Activated CD8-positive, alpha-beta T cell treated with anti-CD3 and anti-CD28 coated beads, Interleukin-2, amount 10 ng/mL, durations not matched to agents 7 days and 5 days (primary cell): Measurements from ENCODE around the gene TTC7B. TPM values are rescaled to one million over a fixed set of nuclear protein-coding genes. Genes with fewer than 3 reads are reported as not detected.

Experiments used
- ATAC-seq: fragments of 150-1000 bp; cut with Tn5 transposase; one replicate; pipeline ENCODE4 v1.10.0; 2021; ENCODE audit warnings: moderate library complexity
- CTCF ChIA-PET: fragments of 350-600 bp; sonication (Branson Sonifier 250); formaldehyde crosslinking; loops from one replicate; lab custom pipeline; 2021; ENCODE audit warnings: antibody characterized with exemption; lab: Charles Lee
- POLR2A ChIA-PET: fragments of 350-600 bp; sonication (Branson Sonifier 250); formaldehyde crosslinking; loops from one replicate; lab custom pipeline; 2021; ENCODE audit warnings: antibody characterized with exemption; lab: Charles Lee
- DNase-seq: peaks from one replicate; pipeline ENCODE4 v3.0.0-alpha.2; 2020
- H3K27ac Mint-ChIP-seq: one replicate; pipeline ENCODE4 v1.8.0; 2021; ENCODE audit warnings: mild to moderate bottlenecking, mixed read lengths
- H3K27me3 Mint-ChIP-seq: one replicate; pipeline ENCODE4 v1.8.0; 2021; ENCODE audit warnings: low read depth, mixed read lengths
- H3K36me3 Mint-ChIP-seq: one replicate; pipeline ENCODE4 v1.8.0; 2021; ENCODE audit warnings: low read depth, mixed read lengths
- H3K4me1 Mint-ChIP-seq: one replicate; pipeline ENCODE4 v1.8.0; 2021; ENCODE audit warnings: low read depth, mixed read lengths
- H3K4me3 Mint-ChIP-seq: one replicate; pipeline ENCODE4 v1.8.0; 2021; ENCODE audit warnings: mild to moderate bottlenecking, mixed read lengths
- H3K9me3 Mint-ChIP-seq: one replicate; pipeline ENCODE4 v1.8.0; 2022; ENCODE audit warnings: mixed read lengths; ENCODE audit not compliant: insufficient read depth
- total RNA-seq, 2 experiments: library from RNA; stranded (reverse); gene quantifications; one replicate each; pipeline ENCODE4 v1.2.3, GENCODE V29; 2021

The TTC7B gene
- total RNA-seq, 2 experiments from 2014 or later = 5.3 to 6.8 TPM

GRCh38 chr14:90696720-90697119 lies 119.5 kb downstream of the TTC7B start:
- no peak overlapping the region for H3K4me3 Mint-ChIP-seq
- DNase-seq (no peak), ATAC-seq (no peak)
- no peak overlapping the region for H3K27ac Mint-ChIP-seq
- no peaks in the 10 kb centered on the region for H3K36me3 Mint-ChIP-seq
- peaks cover 6% of the 10 kb centered on the region for H3K4me1 Mint-ChIP-seq
- POLR2A ChIA-PET = no interaction called here
- no peaks in the 10 kb centered on the region for H3K27me3 Mint-ChIP-seq
- CTCF ChIA-PET = interaction anchor here (0.7 to 3.8 kb wide), 47 partner anchors 10 to 757 kb away, joined by 3 to 83 read pairs (median 4); no protein-coding TSS in a partner anchor
- H3K9me3 Mint-ChIP-seq = no peaks in the 10 kb centered on the region

- DNase-seq = no peak
- no peak overlapping the region for H3K27ac Mint-ChIP-seq
- CTCF ChIA-PET = interaction anchor here (0.8 to 3.8 kb wide), 22 partner anchors 12 to 757 kb away, joined by 3 to 83 read pairs (median 4); no protein-coding TSS in a partner anchor
- H3K4me3 Mint-ChIP-seq = no peak overlapping the region
- ATAC-seq = no peak
- H3K9me3 Mint-ChIP-seq = no peaks in the 10 kb centered on the region
- POLR2A ChIA-PET = no interaction called here
- H3K4me1 Mint-ChIP-seq = peaks cover 6% of the 10 kb centered on the region
- peaks cover under 1% of the 10 kb centered on the region for H3K27me3 Mint-ChIP-seq
- no peaks in the 10 kb centered on the region for H3K36me3 Mint-ChIP-seq
Measured at GRCh38 chr14:90695997-90696660, 120.1 kb downstream of the TTC7B start.

- Mint-ChIP-seq H3K27me3 (peaks cover 4% of the 10 kb centered on the region), H3K4me3 (no peak overlapping the region), H3K4me1 (peaks cover 6% of the 10 kb centered on the region), H3K36me3 (no peaks in the 10 kb centered on the region), H3K9me3 (no peaks in the 10 kb centered on the region), H3K27ac (no peak overlapping the region)
- ChIA-PET POLR2A (no interaction called here), CTCF (interaction anchor here (0.7 to 0.8 kb wide), 2 partner anchors 65 to 295 kb away, joined by 3 read pairs; no protein-coding TSS in a partner anchor)
- no peak for DNase-seq
- no peak for ATAC-seq
Measured at GRCh38 chr14:90693413-90693812, 122.8 kb downstream of the TTC7B start.

GRCh38 chr14:90692826-90693225 lies 123.4 kb downstream of the TTC7B start:
- no peak for DNase-seq
- ChIA-PET POLR2A (no interaction called here), CTCF (interaction anchor here (0.8 kb wide), 1 partner anchor 66 kb away, joined by 3 read pairs; no protein-coding TSS in a partner anchor)
- no peak for ATAC-seq
- Mint-ChIP-seq H3K9me3 (no peaks in the 10 kb centered on the region), H3K36me3 (no peaks in the 10 kb centered on the region), H3K27me3 (peaks cover 4% of the 10 kb centered on the region), H3K4me1 (peaks cover 6% of the 10 kb centered on the region), H3K27ac (no peak overlapping the region), H3K4me3 (no peak overlapping the region)

- POLR2A ChIA-PET = no interaction called here
- Mint-ChIP-seq H3K27me3 (peaks cover 4% of the 10 kb centered on the region), H3K4me1 (peaks cover 4% of the 10 kb centered on the region), H3K36me3 (no peaks in the 10 kb centered on the region), H3K9me3 (no peaks in the 10 kb centered on the region), H3K27ac (no peak overlapping the region), H3K4me3 (no peak overlapping the region)
- DNase-seq (no peak), ATAC-seq (no peak)
- CTCF ChIA-PET = interaction anchor here (1.5 kb wide), 1 partner anchor 12 kb away, joined by 5 read pairs; no protein-coding TSS in a partner anchor
Measured at GRCh38 chr14:90692061-90692460, 124.2 kb downstream of the TTC7B start.

GRCh38 chr14:90691627-90692026 lies 124.6 kb downstream of the TTC7B start:
- no peaks in the 10 kb centered on the region for H3K36me3 Mint-ChIP-seq
- peaks cover 4% of the 10 kb centered on the region for H3K27me3 Mint-ChIP-seq
- DNase-seq = no peak
- H3K4me3 Mint-ChIP-seq = no peak overlapping the region
- no peak overlapping the region for H3K27ac Mint-ChIP-seq
- peaks cover 4% of the 10 kb centered on the region for H3K4me1 Mint-ChIP-seq
- no peak for ATAC-seq
- ChIA-PET CTCF (interaction anchor here (1.0 to 1.5 kb wide), 2 partner anchors 11 to 26 kb away, joined by 3 to 5 read pairs; no protein-coding TSS in a partner anchor), POLR2A (no interaction called here)
- H3K9me3 Mint-ChIP-seq = no peaks in the 10 kb centered on the region

GRCh38 chr14:90687680-90688079 lies 128.6 kb downstream of the TTC7B start:
- no peak for DNase-seq
- Mint-ChIP-seq H3K27me3 (peaks cover 4% of the 10 kb centered on the region), H3K9me3 (no peaks in the 10 kb centered on the region), H3K27ac (no peak overlapping the region), H3K36me3 (no peaks in the 10 kb centered on the region), H3K4me1 (no peaks in the 10 kb centered on the region), H3K4me3 (no peak overlapping the region)
- no peak for ATAC-seq
- POLR2A ChIA-PET = no interaction called here
- CTCF ChIA-PET = interaction anchor here (1.3 to 1.8 kb wide), 2 partner anchors 11 to 288 kb away, joined by 4 to 16 read pairs; no protein-coding TSS in a partner anchor

GRCh38 chr14:90682615-90683014 lies 133.6 kb downstream of the TTC7B start:
- Mint-ChIP-seq H3K9me3 (no peaks in the 10 kb centered on the region), H3K27me3 (no peaks in the 10 kb centered on the region), H3K27ac (no peak overlapping the region), H3K4me1 (peaks cover 20% of the 10 kb centered on the region), H3K36me3 (no peaks in the 10 kb centered on the region), H3K4me3 (no peak overlapping the region)
- ATAC-seq (no peak), DNase-seq (no peak)
- ChIA-PET CTCF (no interaction called here), POLR2A (interaction anchor here (0.5 kb wide), 1 partner anchor 246 kb away, joined by 3 read pairs; no protein-coding TSS in a partner anchor)

- no peak for ATAC-seq
- CTCF ChIA-PET = no interaction called here
- no peaks in the 10 kb centered on the region for H3K27me3 Mint-ChIP-seq
- H3K4me3 Mint-ChIP-seq = no peak overlapping the region
- H3K36me3 Mint-ChIP-seq = no peaks in the 10 kb centered on the region
- no peaks in the 10 kb centered on the region for H3K9me3 Mint-ChIP-seq
- no peak for DNase-seq
- H3K4me1 Mint-ChIP-seq = peaks cover 27% of the 10 kb centered on the region
- POLR2A ChIA-PET = no interaction called here
- no peak overlapping the region for H3K27ac Mint-ChIP-seq
Measured at GRCh38 chr14:90681929-90682328, 134.3 kb downstream of the TTC7B start.

GRCh38 chr14:90678846-90679362 lies 137.3 kb downstream of the TTC7B start:
- Mint-ChIP-seq H3K9me3 (no peaks in the 10 kb centered on the region), H3K27ac (peak overlapping the region; percentile 31), H3K4me1 (peaks cover 45% of the 10 kb centered on the region), H3K27me3 (no peaks in the 10 kb centered on the region), H3K4me3 (no peak overlapping the region), H3K36me3 (no peaks in the 10 kb centered on the region)
- DNase-seq (no peak), ATAC-seq (no peak)
- ChIA-PET CTCF (interaction anchor here (2.8 kb wide), 1 partner anchor 18 kb away, joined by 15 read pairs; no protein-coding TSS in a partner anchor), POLR2A (no interaction called here)

GRCh38 chr14:90678420-90678819 lies 137.8 kb downstream of the TTC7B start:
- ChIA-PET POLR2A (interaction anchor here (1.5 kb wide), 1 partner anchor 13 kb away, joined by 3 read pairs; no protein-coding TSS in a partner anchor), CTCF (interaction anchor here (1.5 kb wide), 1 partner anchor 19 kb away, joined by 9 read pairs; no protein-coding TSS in a partner anchor)
- no peak for ATAC-seq
- Mint-ChIP-seq H3K4me1 (peaks cover 45% of the 10 kb centered on the region), H3K36me3 (no peaks in the 10 kb centered on the region), H3K27ac (peak overlapping the region; percentile 10), H3K9me3 (no peaks in the 10 kb centered on the region), H3K27me3 (no peaks in the 10 kb centered on the region), H3K4me3 (no peak overlapping the region)
- no peak for DNase-seq
